GM21786 (cell line): ENCODE results near the gene POU2F2.
"Not testable (repeated sequence)": the region's sequence is repeated elsewhere in the genome, so short reads cannot be mapped to it uniquely, and the experiment has no call there.

Experiments
- ATAC-seq: cut with Tn5 transposase; IDR thresholded peaks from one replicate; pipeline ENCODE4 v1.9.1; 2021; ENCODE audit not compliant: unreplicated experiment

Gene POU2F2

GRCh38 chr19:42105368-42105767 is 26.9 kb downstream of the POU2F2 start:
- ATAC-seq = no peak

GRCh38 chr19:42102877-42103276 is 29.4 kb downstream of the POU2F2 start:
- ATAC-seq = no peak

DNA sequence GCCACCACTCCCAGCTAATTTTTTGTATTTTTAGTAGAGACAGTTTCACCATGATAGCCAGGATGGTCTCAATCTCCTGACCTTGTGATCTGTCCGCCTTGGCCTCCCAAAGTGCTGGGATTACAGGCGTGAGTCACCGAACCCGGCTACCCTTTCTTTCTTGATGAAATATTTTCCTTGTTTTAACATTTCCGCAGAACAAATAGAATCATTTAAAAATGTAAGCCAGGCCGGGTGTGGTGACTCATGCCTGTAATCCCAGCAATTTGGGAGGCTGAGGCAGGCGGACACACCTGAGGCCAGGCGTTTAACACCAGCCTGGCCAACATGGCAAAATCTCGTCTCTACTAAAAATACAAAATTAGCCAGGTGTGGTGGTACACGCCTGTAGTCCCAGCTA is 32.0 kb downstream of the POU2F2 start:
- ATAC-seq = not testable (repeated sequence)

GRCh38 chr19:42099336-42099925 is 32.8 kb downstream of the POU2F2 start:
- ATAC-seq = no peak

GRCh38 chr19:42098781-42099180 is 33.5 kb downstream of the POU2F2 start:
- ATAC-seq = no peak

GRCh38 chr19:42097461-42097860 is 34.8 kb downstream of the POU2F2 start:
- no peak for ATAC-seq

DNA sequence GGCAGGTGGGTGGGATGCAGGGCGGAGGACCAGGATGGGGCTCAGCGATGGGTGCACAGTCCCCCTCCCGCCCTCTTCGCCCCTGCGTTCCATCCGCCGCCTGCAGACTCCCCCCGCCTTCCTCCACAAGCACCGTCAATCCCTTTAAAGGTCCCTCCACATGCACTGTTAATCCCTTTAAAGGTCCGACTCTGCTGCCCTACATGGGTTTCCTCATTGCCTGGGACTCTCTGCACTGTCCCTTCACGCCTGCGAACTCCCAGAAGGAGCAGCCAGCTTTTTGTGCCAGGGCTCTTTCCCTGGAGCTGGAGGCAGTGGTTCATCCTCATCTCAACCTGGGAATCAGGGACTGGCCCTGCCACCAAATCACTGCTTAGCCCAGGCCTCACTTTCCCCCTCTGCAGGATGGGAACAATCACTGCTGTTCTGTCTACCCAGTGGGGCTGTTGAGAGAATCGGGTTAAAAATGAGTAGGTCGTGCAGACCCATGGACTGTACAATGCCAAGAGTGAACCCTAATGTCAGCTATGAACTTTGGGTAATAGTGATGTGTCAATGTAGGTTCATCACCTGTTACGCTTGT is 35.9 kb downstream of the POU2F2 start:
- ATAC-seq = no peak

GRCh38 chr19:42095814-42096230 is 36.4 kb downstream of the POU2F2 start:
- ATAC-seq = no peak

DNA sequence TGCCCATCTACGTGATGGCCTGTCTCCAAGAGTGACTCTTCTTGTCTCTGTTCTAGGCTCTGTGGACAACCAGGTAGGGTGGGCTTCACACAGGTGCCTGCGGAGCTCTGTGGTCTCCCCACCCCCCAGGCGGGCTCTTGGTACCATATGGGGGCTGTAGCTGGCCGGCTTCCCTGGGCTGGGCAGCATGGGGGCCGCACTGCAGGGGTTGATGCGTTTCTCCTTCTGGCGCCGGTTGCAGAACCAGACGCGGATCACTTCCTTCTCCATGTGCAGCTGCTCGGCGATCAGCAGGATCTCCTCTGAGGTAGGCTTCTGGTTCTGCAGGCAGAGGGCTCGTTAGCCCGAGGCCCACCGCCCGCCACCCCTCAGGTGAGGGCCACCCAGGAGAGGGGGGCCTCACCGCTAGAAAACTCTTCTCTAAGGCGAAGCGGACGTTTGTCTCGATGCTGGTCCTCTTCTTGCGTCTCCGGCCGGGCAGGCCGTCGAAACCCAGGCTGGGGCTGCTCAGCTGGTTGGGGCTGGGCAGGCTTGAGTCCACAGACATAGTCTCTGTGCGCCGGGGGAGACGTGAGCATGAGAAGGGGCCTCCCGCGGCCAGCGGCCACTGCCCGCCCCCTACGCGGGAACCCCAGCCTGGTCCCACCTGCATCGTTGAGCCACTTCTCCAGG is 37.0 kb downstream of the POU2F2 start:
- no peak for ATAC-seq

DNA sequence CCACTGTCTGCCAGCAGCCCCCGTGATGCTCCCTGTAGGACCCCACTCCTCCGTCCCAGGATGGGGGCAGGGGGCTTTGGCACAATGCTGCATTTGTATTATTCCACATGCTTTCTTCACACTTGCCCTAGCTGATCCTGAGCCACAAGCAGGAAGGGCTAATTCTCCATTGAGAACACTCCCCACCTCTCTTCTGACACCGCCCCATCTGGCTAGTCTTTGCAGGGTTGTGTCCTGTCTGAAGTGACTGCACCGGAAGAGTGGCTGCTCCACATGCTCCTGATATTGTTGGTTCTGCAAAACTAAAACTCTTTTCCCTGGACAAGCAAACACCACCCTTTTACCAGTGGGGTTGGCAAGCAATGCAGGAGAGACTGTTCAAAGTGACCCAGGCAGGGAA is 38.3 kb downstream of the POU2F2 start:
- ATAC-seq = no peak

DNA sequence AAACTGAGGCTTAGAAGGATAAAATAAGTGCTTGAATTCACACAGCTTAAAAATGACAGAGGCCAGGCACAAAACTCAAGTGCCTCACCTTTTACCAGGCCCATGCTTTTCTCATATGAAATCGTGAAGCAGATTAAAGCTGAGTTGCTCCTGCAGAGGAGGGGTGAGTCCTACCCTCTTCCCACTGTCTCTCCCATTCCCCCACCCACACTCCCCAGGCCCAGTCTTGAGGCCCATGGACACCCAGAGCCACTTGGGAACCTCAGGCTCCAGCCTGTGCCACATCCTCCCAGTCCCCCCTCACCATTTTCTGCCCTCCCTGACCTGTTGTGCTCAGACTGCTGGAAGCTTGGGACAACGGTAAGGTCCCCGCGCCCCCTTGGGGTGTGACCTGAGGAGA is 38.7 kb downstream of the POU2F2 start:
- ATAC-seq = no peak

- ATAC-seq = no peak
These were observed 39.9 kb downstream of the POU2F2 start for GRCh38 chr19:42092350-42092749.

GRCh38 chr19:42091742-42092141 is 40.5 kb downstream of the POU2F2 start:
- no peak for ATAC-seq

- ATAC-seq = no peak
These were observed 40.9 kb downstream of the POU2F2 start for GRCh38 chr19:42091300-42091699.

GRCh38 chr19:42090672-42091071 is 41.6 kb downstream of the POU2F2 start:
- ATAC-seq = no peak

DNA sequence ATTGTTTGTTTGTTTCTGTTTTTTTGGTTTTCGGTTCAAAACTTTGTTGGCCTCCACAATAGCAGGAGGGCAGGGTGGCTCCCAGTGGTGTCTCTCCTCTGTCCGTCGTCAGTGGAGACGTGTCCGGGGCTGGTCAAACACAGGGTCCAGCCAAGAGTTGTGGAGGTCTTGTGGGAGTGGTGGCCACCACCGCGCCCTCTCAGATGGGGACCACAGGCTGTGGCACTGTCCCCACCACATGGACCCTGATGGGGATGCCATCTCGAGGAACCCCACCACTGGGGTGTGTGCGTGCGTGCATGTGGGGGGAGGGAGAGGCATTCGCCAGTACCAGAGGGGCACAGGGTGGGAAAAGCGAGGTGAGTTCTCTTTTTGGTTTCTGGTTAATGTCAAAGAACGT is 42.5 kb downstream of the POU2F2 start:
- ATAC-seq = no peak

GRCh38 chr19:42089191-42089750 is 43.0 kb downstream of the POU2F2 start:
- no peak for ATAC-seq

DNA sequence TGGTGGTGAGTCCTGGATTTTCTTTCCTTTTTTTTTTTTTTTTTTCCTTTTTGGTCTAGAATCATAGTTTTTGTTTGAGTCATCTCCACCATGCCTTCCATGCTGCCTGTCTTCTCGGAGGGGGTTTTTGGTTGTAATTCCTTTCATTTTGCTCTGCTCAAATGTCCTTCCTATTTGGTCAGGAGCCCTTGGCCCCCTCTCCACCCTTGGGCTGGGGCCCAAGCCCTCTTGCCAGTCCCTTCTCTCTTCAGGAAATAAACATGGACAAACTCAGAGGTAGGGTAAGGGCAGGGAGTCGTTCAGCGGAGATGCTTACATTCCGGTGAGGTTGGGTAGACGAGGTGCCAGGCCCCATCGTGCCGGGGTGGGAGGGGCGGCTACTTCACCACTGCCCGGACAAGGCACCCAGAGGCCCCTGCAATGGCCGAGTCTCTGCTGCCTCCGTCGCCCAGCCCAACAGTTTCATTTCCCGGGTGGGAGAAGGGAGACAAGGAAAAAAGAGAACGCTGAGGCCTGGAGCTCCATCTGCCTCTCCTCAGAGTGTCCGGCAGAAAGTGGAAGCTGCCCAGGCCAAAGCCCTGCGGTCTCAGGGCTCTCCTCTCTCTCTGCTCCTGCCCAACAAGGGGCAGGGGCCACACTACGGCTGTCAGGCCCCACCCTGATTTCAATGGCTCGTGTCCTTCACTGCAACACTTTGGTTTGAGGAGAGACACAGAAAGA is 43.6 kb downstream of the POU2F2 start:
- no peak for ATAC-seq

- ATAC-seq = no peak
These were observed 45.3 kb downstream of the POU2F2 start for GRCh38 chr19:42086770-42087550.

DNA sequence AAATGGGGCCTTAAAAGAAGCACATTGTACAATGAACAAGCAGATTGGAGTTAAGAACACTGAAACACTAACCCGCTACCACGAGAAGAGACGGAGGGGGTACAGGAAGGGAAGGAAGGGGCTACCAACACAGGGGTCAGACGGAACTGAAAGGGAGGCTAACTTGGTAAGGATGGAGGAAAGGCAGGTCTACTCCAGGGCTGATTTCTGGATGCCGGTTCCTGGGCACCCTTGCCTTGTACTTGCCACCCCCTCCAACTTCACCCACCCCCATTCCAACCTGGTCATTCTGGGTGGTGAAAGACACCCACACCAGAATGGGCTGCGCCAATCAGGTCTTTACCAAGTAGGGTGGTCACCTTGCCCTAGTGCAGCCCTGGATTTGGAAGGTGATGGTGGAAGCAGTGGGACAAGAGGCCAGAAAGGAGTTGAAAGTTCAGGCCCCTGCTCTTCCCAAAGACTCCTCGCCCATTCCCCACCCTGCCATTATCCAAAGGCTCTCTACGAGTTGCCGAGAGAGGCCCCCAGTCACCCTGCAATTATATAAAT is 46.0 kb downstream of the POU2F2 start:
- ATAC-seq = no peak

DNA sequence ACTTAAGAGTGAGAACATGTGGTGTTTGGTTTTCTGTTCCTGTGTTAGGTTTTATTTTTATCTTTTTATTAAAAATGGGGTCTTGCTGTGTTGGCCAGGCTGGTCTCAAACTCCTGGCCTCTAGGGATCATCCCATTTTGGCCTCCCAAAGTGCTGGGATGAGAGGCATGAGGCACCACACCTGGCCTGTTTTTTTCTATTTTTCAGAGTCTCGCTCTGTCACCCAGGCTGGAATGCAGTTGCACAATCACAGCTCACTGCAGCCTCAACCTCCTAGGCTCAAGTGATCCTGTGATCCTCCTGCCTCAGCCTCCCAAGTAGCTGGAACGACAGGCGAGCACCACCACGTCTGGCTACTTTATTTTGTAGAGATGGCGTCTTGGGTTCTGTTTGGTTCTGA is 48.7 kb downstream of the POU2F2 start:
- no peak for ATAC-seq
